GM21528 (cell line): ENCODE data around the gene RNF187.

ENCODE experiments used
- ATAC-seq: cut with Tn5 transposase; IDR thresholded peaks from one replicate; pipeline ENCODE4 v1.9.1; 2021; ENCODE audit warnings: mild to moderate bottlenecking, moderate library complexity; ENCODE audit not compliant: unreplicated experiment, low FRiP score

The RNF187 gene

GRCh38 chr1:228542376-228542775 lies 55.2 kb downstream of the RNF187 start:
- no peak for ATAC-seq

DNA sequence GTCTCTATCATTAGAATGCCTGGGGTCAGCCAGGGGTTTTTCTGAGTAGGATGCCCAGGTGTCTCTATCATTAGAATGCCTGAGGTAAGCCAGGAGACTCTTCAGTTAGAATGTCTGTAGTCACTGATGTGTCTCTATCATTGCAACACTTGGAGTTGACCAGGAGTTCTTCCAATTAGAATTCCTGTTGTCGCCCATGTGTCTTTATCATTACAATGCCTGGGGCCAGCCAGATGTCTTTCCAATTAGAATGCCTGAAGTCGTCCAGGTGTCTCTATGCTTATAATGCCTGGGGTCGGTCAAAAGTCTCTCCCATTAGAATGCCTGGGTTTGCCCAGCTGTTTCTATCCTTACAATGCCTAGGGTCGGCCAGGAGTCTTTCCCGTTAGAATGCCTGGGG lies 55.8 kb downstream of the RNF187 start:
- ATAC-seq, result no peak

DNA sequence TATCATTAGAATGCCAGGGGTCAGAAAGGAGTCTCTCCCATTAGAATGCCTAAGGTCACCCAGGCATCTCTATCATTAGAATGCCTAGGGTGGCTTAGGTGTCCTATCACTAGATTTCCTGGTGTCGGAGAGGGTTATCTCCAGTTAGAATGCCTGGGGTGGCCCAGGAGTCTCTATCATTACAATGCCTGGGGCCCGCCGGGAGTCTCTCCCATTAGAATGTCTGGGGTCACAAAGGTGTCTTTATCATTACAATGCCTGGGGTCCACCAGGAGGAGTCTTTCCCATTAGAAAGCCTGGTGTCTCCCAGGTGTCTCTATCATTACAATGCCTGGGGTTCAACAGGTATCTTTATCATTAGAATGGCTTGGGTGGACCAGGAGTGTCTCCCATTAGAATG lies 56.2 kb downstream of the RNF187 start:
- ATAC-seq, result no peak

DNA sequence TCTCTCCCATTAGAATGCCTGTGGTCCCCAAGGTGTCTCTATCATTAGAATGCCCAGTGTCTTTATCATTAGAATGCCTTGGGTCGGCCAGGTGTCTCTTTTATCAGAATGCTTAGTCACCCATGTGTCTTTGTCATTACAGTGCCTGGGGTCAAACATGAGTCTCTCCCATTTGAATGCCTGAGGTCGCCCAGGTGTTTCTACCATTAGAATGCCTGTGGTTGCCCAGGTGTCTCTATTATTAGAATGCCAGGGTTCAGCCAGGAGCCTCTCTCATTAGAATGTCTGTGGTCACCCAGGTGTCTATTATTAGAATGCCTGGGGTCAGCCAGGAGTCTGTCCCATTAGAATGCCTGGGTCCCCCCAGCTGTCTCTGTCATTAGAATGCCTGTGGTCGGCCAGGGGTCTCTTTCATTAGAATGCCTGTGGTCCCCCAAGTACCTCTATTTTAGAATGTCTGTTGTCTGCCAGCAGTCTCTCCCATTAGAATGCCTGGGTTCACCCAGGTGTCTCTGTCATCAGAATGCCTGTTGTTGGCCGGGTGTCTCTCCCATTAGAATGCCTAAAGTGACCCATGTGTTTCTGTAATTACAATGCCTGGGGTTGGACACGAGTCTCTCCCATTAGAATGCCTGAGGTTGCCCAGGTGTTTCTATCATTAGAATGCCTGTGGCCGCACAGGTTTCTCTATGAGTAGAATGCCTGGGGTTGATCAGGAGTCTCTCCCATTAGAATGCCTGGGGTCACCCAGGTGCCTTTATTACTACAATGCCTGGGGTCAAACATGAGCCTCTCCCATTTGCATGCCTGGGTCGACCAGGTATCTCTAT lies 57.1 kb downstream of the RNF187 start:
- ATAC-seq, result no peak

- ATAC-seq, result no peak
Measured at GRCh38 chr1:228544921-228545591, 57.9 kb downstream of the RNF187 start.
